Measurements from ENCODE around the gene GMDS.

GMDS gene

DNA sequence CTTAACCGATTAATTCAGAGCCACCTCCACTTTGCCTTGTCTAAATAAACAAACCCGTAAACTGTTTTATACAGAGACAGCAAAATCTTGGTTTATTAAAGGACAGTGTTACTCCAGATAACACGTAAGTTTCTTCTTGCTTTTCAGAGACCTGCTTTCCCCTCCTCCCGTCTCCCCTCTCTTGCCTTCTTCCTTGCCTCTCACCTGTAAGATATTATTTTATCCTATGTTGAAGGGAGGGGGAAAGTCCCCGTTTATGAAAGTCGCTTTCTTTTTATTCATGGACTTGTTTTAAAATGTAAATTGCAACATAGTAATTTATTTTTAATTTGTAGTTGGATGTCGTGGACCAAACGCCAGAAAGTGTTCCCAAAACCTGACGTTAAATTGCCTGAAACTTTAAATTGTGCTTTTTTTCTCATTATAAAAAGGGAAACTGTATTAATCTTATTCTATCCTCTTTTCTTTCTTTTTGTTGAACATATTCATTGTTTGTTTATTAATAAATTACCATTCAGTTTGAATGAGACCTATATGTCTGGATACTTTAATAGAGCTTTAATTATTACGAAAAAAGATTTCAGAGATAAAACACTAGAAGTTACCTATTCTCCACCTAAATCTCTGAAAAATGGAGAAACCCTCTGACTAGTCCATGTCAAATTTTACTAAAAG, 633.0 kb downstream of the GMDS start:
- DNase-seq (ENCODE audit: low read depth in 2 of 2), result no peak
- TF ChIP-seq, protein P1, sequence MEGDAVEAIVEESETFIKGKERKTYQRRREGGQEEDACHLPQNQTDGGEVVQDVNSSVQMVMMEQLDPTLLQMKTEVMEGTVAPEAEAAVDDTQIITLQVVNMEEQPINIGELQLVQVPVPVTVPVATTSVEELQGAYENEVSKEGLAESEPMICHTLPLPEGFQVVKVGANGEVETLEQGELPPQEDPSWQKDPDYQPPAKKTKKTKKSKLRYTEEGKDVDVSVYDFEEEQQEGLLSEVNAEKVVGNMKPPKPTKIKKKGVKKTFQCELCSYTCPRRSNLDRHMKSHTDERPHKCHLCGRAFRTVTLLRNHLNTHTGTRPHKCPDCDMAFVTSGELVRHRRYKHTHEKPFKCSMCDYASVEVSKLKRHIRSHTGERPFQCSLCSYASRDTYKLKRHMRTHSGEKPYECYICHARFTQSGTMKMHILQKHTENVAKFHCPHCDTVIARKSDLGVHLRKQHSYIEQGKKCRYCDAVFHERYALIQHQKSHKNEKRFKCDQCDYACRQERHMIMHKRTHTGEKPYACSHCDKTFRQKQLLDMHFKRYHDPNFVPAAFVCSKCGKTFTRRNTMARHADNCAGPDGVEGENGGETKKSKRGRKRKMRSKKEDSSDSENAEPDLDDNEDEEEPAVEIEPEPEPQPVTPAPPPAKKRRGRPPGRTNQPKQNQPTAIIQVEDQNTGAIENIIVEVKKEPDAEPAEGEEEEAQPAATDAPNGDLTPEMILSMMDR (IDR thresholded peaks at IDR 0.05; ENCODE audit: low read depth, low read length), result no peak
- peak overlapping the region; percentile 56 to 66 for H3K4me3 ChIP-seq (replicated peaks in 1 of 2; ENCODE audit: low read depth in 2 of 2, low read length in 2 of 2)

DNA sequence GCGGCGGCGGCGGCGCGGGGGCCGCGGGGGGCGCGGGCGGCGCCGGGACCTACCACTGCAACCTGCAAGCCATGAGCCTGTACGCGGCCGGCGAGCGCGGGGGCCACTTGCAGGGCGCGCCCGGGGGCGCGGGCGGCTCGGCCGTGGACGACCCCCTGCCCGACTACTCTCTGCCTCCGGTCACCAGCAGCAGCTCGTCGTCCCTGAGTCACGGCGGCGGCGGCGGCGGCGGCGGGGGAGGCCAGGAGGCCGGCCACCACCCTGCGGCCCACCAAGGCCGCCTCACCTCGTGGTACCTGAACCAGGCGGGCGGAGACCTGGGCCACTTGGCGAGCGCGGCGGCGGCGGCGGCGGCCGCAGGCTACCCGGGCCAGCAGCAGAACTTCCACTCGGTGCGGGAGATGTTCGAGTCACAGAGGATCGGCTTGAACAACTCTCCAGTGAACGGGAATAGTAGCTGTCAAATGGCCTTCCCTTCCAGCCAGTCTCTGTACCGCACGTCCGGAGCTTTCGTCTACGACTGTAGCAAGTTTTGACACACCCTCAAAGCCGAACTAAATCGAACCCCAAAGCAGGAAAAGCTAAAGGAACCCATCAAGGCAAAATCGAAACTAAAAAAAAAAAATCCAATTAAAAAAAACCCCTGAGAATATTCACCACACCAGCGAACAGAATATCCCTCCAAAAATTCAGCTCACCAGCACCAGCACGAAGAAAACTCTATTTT, 633.7 kb downstream of the GMDS start:
- TF ChIP-seq, protein P1 (IDR thresholded peaks at IDR 0.05; ENCODE audit: low read depth, low read length), result no peak
- H3K4me3 ChIP-seq (replicated peaks in 1 of 2; ENCODE audit: low read depth in 2 of 2, low read length in 2 of 2), result peak overlapping the region; percentile 66 to 68
- DNase-seq (ENCODE audit: low read depth in 2 of 2), result peak in 1 of 2 donors; percentile 44

- DNase-seq (ENCODE audit: low read depth in 2 of 2), result peak; percentile 43 to 63
- TF ChIP-seq, protein P1 (IDR thresholded peaks at IDR 0.05; ENCODE audit: low read depth, low read length), result peak; percentile 7
- H3K4me3 ChIP-seq (replicated peaks in 1 of 2; ENCODE audit: low read depth in 2 of 2, low read length in 2 of 2), result peak overlapping the region; percentile 66 to 68
These were observed 634.2 kb downstream of the GMDS start for GRCh38 chr6:1611322-1611571.

DNA sequence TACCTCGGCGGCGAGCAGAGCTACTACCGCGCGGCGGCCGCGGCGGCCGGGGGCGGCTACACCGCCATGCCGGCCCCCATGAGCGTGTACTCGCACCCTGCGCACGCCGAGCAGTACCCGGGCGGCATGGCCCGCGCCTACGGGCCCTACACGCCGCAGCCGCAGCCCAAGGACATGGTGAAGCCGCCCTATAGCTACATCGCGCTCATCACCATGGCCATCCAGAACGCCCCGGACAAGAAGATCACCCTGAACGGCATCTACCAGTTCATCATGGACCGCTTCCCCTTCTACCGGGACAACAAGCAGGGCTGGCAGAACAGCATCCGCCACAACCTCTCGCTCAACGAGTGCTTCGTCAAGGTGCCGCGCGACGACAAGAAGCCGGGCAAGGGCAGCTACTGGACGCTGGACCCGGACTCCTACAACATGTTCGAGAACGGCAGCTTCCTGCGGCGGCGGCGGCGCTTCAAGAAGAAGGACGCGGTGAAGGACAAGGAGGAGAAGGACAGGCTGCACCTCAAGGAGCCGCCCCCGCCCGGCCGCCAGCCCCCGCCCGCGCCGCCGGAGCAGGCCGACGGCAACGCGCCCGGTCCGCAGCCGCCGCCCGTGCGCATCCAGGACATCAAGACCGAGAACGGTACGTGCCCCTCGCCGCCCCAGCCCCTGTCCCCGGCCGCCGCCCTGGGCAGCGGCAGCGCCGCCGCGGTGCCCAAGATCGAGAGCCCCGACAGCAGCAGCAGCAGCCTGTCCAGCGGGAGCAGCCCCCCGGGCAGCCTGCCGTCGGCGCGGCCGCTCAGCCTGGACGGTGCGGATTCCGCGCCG, 634.7 kb downstream of the GMDS start:
- peak overlapping the region; percentile 66 to 68 for H3K4me3 ChIP-seq (replicated peaks in 1 of 2; ENCODE audit: low read depth in 2 of 2, low read length in 2 of 2)
- peak in 1 of 2 donors; percentile 66 for DNase-seq (ENCODE audit: low read depth in 2 of 2)

DNA sequence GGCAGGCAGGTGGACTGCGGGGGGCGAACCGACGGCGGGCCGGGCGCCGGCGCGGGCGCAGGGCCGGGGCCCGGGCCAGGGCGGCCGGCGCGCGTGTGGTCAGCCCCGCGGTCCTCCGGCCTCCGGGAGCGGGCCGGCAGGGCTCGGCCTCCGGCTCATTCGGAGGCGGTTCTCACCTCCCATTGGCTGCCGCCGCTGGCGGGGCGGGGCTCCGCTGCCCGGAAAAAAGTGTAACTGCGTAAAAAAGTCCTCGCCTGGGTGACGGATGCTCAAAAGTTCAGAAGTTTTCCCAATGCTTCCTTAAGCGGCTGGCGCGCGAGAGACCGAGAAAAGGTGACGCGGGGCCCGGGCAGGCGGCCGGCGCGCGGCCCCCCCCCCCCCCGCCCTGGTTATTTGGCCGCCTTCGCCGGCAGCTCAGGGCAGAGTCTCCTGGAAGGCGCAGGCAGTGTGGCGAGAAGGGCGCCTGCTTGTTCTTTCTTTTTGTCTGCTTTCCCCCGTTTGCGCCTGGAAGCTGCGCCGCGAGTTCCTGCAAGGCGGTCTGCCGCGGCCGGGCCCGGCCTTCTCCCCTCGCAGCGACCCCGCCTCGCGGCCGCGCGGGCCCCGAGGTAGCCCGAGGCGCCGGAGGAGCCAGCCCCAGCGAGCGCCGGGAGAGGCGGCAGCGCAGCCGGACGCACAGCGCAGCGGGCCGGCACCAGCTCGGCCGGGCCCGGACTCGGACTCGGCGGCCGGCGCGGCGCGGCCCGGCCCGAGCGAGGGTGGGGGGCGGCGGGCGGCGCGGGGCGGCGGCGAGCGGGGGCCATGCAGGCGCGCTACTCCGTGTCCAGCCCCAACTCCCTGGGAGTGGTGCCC, 635.5 kb downstream of the GMDS start, which contains the start of gene FOXC1:
Gene FOXC1, plus strand, starts transcription at position 268 of the 849 bp plus-strand sequence. Its CDS starts 531 bp downstream, at position 799.
- TF ChIP-seq, protein P1 (IDR thresholded peaks at IDR 0.05; ENCODE audit: low read depth, low read length), result no peak
- peak; percentile 95 to 96 for DNase-seq (ENCODE audit: low read depth in 2 of 2)
- peak within 1 kb of the TSS; percentile 66 to 68 for H3K4me3 ChIP-seq (replicated peaks in 1 of 2; ENCODE audit: low read depth in 2 of 2, low read length in 2 of 2)

More for the DNA sequence above, 634.7 kb downstream of the GMDS start:
- TF ChIP-seq, protein P1 (IDR thresholded peaks at IDR 0.05; ENCODE audit: low read depth, low read length), result no peak
